ENCODE measurements around the gene HAPLN2.

HAPLN2 gene

GRCh38 chr1:156571919-156572662 lies 47.1 kb upstream of the HAPLN2 start, which contains the start of gene IQGAP3 (continued):
- TF ChIP-seq MEIS1 (CRISPR knock-in tag; IDR thresholded peaks at IDR 0.05; ENCODE audit: borderline replicate concordance) = no peak
- no peak; the same call in 1 of the 2 replicates for TF ChIP-seq TCF7L2 (IDR thresholded peaks at IDR 0.05; ENCODE audit: borderline replicate concordance, low read depth, low read length)
- no peak for TF ChIP-seq ZNF19 (tag by site-specific recombination; IDR thresholded peaks at IDR 0.05; ENCODE audit: low read depth)
- TF ChIP-seq PRDM1 (tag by site-specific recombination; IDR thresholded peaks at IDR 0.05) = no peak
- no peak; the same call in 1 of the 2 replicates for TF ChIP-seq TRIM28 (IDR thresholded peaks at IDR 0.05; ENCODE audit: borderline replicate concordance, low read length)
- TF ChIP-seq ZNF600 (tag by site-specific recombination; IDR thresholded peaks at IDR 0.05) = peak; percentile 24; the same call in 1 of the 2 replicates
- no peak for TF ChIP-seq ZNF830 (tag by site-specific recombination; IDR thresholded peaks at IDR 0.05; ENCODE audit: low read depth)
- no peak for TF ChIP-seq ZNF302 (tag by site-specific recombination; IDR thresholded peaks at IDR 0.05; ENCODE audit: low read depth)
- peak; percentile 89 for TF ChIP-seq SP3 (tag by site-specific recombination; IDR thresholded peaks at IDR 0.05)
- no peak for TF ChIP-seq ZNF155 (tag by site-specific recombination; IDR thresholded peaks at IDR 0.05)
- TF ChIP-seq, protein P1, sequence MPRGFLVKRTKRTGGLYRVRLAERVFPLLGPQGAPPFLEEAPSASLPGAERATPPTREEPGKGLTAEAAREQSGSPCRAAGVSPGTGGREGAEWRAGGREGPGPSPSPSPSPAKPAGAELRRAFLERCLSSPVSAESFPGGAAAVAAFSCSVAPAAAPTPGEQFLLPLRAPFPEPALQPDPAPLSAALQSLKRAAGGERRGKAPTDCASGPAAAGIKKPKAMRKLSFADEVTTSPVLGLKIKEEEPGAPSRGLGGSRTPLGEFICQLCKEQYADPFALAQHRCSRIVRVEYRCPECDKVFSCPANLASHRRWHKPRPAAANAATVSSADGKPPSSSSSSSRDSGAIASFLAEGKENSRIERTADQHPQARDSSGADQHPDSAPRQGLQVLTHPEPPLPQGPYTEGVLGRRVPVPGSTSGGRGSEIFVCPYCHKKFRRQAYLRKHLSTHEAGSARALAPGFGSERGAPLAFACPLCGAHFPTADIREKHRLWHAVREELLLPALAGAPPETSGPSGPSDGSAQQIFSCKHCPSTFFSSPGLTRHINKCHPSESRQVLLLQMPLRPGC (tag by site-specific recombination; IDR thresholded peaks at IDR 0.05) = no peak
- TF ChIP-seq ZNF596 (tag by site-specific recombination; IDR thresholded peaks at IDR 0.05) = peak; percentile 26; the same call in 1 of the 2 replicates
- TF ChIP-seq ZNF514 (tag by site-specific recombination; IDR thresholded peaks at IDR 0.05) = no peak
- peak; percentile 86; the same call in 1 of the 2 replicates for TF ChIP-seq ZBTB48 (tag by site-specific recombination; IDR thresholded peaks at IDR 0.05)
- TF ChIP-seq ZNF423 (tag by site-specific recombination; IDR thresholded peaks at IDR 0.05) = no peak
- no peak for TF ChIP-seq ZNF513 (tag by site-specific recombination; IDR thresholded peaks at IDR 0.05)
- TF ChIP-seq GFI1B (tag by site-specific recombination; IDR thresholded peaks at IDR 0.05) = no peak
- TF ChIP-seq FEZF1 (tag by site-specific recombination; IDR thresholded peaks at IDR 0.05) = no peak
- TF ChIP-seq RBAK (tag by site-specific recombination; IDR thresholded peaks at IDR 0.05) = no peak
- no peak for TF ChIP-seq ZNF544 (tag by site-specific recombination; IDR thresholded peaks at IDR 0.05)
- TF ChIP-seq ZBTB20 (tag by site-specific recombination; IDR thresholded peaks at IDR 0.05) = peak; percentile 100
- TF ChIP-seq ZNF521 (tag by site-specific recombination; IDR thresholded peaks at IDR 0.05) = no peak
- TF ChIP-seq HOXA7 (CRISPR knock-in tag; IDR thresholded peaks at IDR 0.05; ENCODE audit: borderline replicate concordance) = no peak
- no peak for TF ChIP-seq ZNF510 (tag by site-specific recombination; IDR thresholded peaks at IDR 0.05; ENCODE audit: insufficient replicate concordance)
- TF ChIP-seq, protein P2, sequence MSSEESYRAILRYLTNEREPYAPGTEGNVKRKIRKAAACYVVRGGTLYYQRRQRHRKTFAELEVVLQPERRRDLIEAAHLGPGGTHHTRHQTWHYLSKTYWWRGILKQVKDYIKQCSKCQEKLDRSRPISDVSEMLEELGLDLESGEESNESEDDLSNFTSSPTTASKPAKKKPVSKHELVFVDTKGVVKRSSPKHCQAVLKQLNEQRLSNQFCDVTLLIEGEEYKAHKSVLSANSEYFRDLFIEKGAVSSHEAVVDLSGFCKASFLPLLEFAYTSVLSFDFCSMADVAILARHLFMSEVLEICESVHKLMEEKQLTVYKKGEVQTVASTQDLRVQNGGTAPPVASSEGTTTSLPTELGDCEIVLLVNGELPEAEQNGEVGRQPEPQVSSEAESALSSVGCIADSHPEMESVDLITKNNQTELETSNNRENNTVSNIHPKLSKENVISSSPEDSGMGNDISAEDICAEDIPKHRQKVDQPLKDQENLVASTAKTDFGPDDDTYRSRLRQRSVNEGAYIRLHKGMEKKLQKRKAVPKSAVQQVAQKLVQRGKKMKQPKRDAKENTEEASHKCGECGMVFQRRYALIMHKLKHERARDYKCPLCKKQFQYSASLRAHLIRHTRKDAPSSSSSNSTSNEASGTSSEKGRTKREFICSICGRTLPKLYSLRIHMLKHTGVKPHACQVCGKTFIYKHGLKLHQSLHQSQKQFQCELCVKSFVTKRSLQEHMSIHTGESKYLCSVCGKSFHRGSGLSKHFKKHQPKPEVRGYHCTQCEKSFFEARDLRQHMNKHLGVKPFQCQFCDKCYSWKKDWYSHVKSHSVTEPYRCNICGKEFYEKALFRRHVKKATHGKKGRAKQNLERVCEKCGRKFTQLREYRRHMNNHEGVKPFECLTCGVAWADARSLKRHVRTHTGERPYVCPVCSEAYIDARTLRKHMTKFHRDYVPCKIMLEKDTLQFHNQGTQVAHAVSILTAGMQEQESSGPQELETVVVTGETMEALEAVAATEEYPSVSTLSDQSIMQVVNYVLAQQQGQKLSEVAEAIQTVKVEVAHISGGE (tag by site-specific recombination; conservative IDR thresholded peaks at IDR 0.05; ENCODE audit: low read depth) = peak; percentile 96
- 0 out of 2 replicates have a peak, but pooled peaks have one; percentile 54 for TF ChIP-seq YY2 (tag by site-specific recombination; IDR thresholded peaks at IDR 0.05)
- no peak for TF ChIP-seq ZNF266 (tag by site-specific recombination; IDR thresholded peaks at IDR 0.05; ENCODE audit: low read depth)
- TF ChIP-seq ZBTB26 (tag by site-specific recombination; optimal IDR thresholded peaks at IDR 0.05) = peak; percentile 39
- TF ChIP-seq ZNF416 (tag by site-specific recombination; IDR thresholded peaks at IDR 0.05) = no peak
- no peak for TF ChIP-seq ZNF148 (tag by site-specific recombination; IDR thresholded peaks at IDR 0.05; ENCODE audit: borderline replicate concordance)
